LNCAP (cell line): ENCODE data around the gene MAGI2.

Experiments
- TF ChIP-seq, protein P1 (sequence below): fragments of 450-650 bp; IDR thresholded peaks from 2 replicates; pipeline ENCODE4 v1.5.1; 2017; ENCODE audit warnings: mild to moderate bottlenecking

The MAGI2 gene

DNA sequence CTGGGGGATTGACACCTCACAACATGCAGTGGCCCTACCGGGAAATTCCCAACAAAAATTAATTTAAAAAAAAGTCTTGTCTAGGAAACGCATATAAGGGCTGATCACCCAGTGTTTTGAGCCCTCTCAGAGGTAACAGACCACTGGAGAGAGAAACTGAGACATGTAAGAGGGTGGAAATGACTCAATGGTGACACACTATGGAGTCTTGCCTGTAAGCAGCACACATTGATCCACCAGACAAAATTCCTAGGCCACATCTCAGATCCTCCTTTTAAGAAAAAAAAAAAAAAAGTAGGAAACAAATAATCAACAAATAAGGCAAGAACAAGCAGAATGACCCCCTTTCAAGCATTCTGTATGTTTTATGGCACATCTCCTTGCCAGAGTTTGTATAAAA lies 296.2 kb downstream of the MAGI2 start:
- TF ChIP-seq, protein P1, sequence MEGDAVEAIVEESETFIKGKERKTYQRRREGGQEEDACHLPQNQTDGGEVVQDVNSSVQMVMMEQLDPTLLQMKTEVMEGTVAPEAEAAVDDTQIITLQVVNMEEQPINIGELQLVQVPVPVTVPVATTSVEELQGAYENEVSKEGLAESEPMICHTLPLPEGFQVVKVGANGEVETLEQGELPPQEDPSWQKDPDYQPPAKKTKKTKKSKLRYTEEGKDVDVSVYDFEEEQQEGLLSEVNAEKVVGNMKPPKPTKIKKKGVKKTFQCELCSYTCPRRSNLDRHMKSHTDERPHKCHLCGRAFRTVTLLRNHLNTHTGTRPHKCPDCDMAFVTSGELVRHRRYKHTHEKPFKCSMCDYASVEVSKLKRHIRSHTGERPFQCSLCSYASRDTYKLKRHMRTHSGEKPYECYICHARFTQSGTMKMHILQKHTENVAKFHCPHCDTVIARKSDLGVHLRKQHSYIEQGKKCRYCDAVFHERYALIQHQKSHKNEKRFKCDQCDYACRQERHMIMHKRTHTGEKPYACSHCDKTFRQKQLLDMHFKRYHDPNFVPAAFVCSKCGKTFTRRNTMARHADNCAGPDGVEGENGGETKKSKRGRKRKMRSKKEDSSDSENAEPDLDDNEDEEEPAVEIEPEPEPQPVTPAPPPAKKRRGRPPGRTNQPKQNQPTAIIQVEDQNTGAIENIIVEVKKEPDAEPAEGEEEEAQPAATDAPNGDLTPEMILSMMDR = no peak

DNA sequence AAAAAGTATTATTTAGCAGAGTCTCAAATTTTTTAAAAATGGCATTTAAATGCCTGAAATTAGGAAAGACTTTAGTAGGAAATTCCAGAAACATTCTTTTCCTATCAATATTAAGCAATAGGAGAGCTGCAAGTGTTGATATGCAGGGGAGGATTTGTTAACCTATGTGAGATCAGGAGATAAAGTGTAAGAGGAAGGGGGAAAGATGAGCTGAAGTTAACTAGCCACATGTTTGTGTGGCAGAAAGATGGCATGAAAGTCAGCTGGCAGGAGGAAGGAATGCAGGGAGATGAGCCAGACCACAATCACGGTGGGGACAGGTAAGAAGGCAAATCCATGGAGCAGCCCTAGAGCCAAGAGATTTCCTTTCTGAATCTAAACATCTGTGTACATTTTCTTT lies 303.6 kb downstream of the MAGI2 start:
- TF ChIP-seq, protein P1 = no peak

DNA sequence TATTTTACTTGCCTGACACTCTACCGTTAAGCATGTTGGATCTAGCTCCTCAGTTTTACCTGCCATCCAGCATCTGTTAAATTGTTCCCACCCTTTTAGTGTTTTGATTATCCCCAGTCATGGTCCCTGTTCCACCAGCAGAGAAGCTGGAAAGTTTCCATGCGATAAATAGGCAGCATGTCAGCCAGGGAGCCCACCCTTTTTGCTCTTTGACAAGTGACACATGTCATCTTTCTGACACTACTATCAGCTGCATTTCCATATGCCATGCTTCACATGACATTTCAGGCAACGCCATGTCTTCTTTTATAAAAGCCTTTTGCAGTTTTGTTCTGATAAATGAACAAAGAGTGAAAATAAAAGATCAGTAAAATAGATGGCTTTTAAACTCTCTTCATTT lies 310.8 kb downstream of the MAGI2 start:
- TF ChIP-seq, protein P1 = no peak

DNA sequence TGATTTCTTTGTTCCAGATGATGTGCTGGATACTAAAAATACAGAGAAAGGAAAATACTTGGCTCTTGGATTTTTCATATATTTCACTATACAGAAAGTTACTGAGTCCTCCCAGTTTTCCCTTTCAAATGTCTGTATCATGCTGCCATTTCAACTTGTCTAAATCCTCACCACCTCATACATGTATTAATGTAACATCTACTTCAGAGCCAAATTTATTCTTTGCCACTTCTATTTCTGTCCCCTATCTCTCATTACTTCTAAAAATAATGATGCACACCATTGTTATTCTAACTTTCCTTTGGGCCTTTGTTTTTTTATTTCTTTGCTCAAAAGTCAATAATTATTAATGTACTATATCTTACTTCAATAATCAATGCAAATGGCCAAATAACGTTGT lies 312.2 kb downstream of the MAGI2 start:
- TF ChIP-seq, protein P1 = no peak

DNA sequence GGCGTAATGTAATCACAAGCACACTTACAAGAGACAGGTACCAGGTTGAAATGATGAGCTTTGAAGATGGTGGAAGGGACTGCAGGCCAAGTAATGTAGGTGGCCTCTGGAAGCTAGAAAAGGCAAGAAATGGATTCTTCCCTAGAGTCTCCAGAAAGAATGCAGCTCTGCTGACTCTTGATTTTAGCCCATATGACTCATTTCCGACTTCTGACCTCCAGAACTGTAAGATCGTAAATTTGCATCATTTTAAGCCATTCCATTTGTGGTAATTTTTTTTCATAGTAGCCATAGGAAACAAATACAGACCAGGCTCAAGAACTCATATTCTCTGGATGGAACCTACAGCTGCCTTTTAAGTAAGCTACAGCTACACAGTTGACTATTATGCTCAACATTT lies 315.5 kb downstream of the MAGI2 start:
- TF ChIP-seq, protein P1 = no peak

DNA sequence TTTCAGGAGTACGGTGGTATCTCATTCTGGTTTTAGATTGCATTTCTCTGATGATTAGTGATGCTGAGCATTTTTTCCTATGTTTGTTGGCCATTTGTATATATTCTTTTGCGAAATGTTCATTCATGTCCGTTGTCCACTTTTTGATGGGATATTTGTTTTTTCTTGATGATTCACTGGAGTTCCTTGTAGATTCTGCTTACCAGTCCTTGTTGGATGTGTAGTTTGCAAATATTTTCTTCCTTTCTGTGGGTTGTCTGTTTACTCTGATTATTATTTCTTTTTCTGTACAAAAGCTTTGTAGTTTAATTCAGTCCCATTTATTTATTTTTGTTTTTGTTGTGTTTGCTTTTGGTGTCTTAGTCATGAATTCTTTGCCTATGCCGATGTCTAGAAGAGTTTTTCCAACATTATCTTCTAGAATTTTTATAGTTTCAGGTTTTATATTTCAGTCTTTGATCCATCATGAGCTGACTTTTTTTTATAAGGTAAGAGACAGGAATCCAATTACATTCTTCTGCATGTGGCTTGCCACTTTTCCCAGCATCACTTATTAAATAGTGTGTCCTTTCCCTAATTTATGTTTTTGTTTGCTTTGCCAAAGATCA lies 320.5 kb downstream of the MAGI2 start:
- TF ChIP-seq, protein P1 = no peak

DNA sequence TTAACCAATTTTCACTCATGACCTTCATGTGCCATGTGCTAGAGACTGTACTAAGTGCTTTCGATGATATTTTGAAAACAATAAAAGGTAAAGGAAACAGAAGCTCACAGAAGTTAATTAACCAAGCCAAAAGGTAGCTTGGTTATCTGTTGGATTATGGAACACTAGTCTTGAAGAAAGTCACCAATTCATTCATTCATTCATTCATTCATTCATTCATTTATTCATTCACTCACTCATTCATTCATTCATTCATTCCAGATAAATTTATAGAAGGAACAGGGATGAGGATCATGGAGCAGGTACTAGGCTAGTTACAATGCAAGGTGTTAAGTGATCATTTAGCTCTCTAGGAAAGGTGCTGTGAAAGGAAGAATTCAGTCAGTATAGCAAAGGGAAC lies 322.8 kb downstream of the MAGI2 start:
- TF ChIP-seq, protein P1 = no peak

DNA sequence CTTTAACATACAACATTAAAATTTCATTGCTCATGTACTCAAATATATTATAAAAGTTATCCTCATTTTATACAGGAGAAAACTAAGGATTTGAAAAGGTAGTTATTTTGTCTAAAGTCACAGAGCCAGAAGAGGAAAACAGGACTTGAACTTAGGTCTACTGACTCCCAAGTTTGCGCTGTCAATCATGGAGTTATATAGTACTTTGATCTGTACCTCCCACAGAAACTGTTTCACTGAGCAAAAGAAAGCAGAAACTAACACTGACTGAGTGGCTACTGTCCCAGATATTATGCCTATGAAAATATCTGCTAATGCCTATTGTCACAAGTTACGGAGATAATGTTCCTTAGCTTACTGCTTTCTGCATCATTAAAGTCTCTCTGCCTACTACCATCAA lies 329.1 kb downstream of the MAGI2 start:
- TF ChIP-seq, protein P1 = no peak
